A673 (cell line): ENCODE measurements around the gene POFUT1. TPM values are rescaled to one million over a fixed set of nuclear protein-coding genes. Genes with fewer than 3 reads are reported as not detected.

ENCODE experiments used
- BruUV-seq: library from RNA; stranded (reverse); fragments of 400-500 nt; replicated peaks from 2 replicates; lab custom pipeline; 2021; lab: Mats Ljungman, UMichigan
- CTCF ChIA-PET: fragments of 300-600 bp; sonication (Branson Sonifier 250); formaldehyde crosslinking; loops from one replicate; lab custom pipeline; 2022; ENCODE audit warnings: antibody characterized with exemption; lab: Charles Lee
- POLR2A ChIA-PET: fragments of 300-600 bp; sonication (Branson Sonifier 250); formaldehyde crosslinking; loops from one replicate; lab custom pipeline; 2022; ENCODE audit warnings: antibody characterized with exemption; ENCODE audit not compliant: low non-redundant PET; lab: Charles Lee
- DNase-seq: peaks from one replicate; pipeline ENCODE4 v3.0.0-alpha.2; 2015; ENCODE audit warnings: low spot score
- H3K27ac ChIP-seq: fragments of 200-600 bp; sonication (generic); 2 replicates; pipeline ENCODE4 v1.5.1; 2016; ENCODE audit warnings: mixed run types, low read depth, mild to moderate bottlenecking, mixed read lengths, antibody characterized with exemption, low read length; ENCODE audit not compliant: poor library complexity, severe bottlenecking
- H3K27me3 ChIP-seq: fragments of 200-600 bp; sonication (generic); replicated peaks from 2 replicates; pipeline ENCODE4 v1.6.1; 2017; ENCODE audit warnings: mixed run types, low read depth, mild to moderate bottlenecking, mixed read lengths, antibody characterized with exemption, low read length; ENCODE audit not compliant: insufficient read depth, poor library complexity
- H3K36me3 ChIP-seq: fragments of 200-600 bp; sonication (generic); 2 replicates; pipeline ENCODE4 v1.6.1; 2016; ENCODE audit warnings: mixed run types, mild to moderate bottlenecking, mixed read lengths, antibody characterized with exemption, low read length; ENCODE audit not compliant: insufficient read depth, poor library complexity, severe bottlenecking
- H3K4me1 ChIP-seq: fragments of 200-600 bp; sonication (generic); 2 replicates; pipeline ENCODE4 v1.6.1; 2017; ENCODE audit warnings: mixed run types, mild to moderate bottlenecking, mixed read lengths, antibody characterized with exemption, low read length; ENCODE audit not compliant: insufficient read depth, poor library complexity, severe bottlenecking
- H3K4me3 ChIP-seq: fragments of 200-600 bp; sonication (generic); 2 replicates; pipeline ENCODE4 v1.5.1; 2016; ENCODE audit warnings: low read depth, mixed run types, mild to moderate bottlenecking, mixed read lengths, low read length; ENCODE audit not compliant: poor library complexity, severe bottlenecking
- H3K9me3 ChIP-seq: fragments of 200-600 bp; sonication (generic); 2 replicates; pipeline ENCODE4 v1.6.1; 2016; ENCODE audit warnings: mixed run types, low read depth, mild to moderate bottlenecking, mixed read lengths, antibody characterized with exemption, low read length; ENCODE audit not compliant: poor library complexity, severe bottlenecking
- CTCF ChIP-seq: fragments of 300-800, 200-600 bp; sonication (generic); conservative IDR thresholded peaks from 2 replicates; pipeline ENCODE4 v1.5.1; 2017; ENCODE audit warnings: low read depth, mild to moderate bottlenecking, antibody characterized with exemption, low read length, moderate library complexity, mixed read lengths
- EZH2 ChIP-seq: fragments of 200-600 bp; sonication (generic); IDR thresholded peaks from 2 replicates; pipeline ENCODE4 v1.6.1; 2017; ENCODE audit warnings: borderline replicate concordance, low read depth, mild to moderate bottlenecking, mixed read lengths, antibody characterized with exemption, low read length; ENCODE audit not compliant: poor library complexity, severe bottlenecking
- intact Hi-C: fragments of 100-400 bp; cut with micrococcal nuclease; formaldehyde crosslinking; loops from one replicate; pipeline ENCODE4 v1.10.0; 2022; ENCODE audit not compliant: unreplicated experiment
- total RNA-seq: library from RNA; stranded (reverse); gene quantifications from 2 replicates; pipeline ENCODE4 v1.2.3, GENCODE V29; 2021

POFUT1 gene
- total RNA-seq, 1 experiment from 2014 or later = 55.9 TPM

- H3K9me3 ChIP-seq = no peaks in the 10 kb centered on the region
- TF ChIP-seq CTCF (no peak), EZH2 (no peak)
- no peaks in the 10 kb centered on the region for H3K4me1 ChIP-seq
- H3K27ac ChIP-seq = no peak overlapping the region
- ChIA-PET CTCF (no interaction called here), POLR2A (no interaction called here)
- DNase-seq = no peak
- intact Hi-C loops = no loop called here
- no peaks in the 10 kb centered on the region for H3K36me3 ChIP-seq
- no peaks in the 10 kb centered on the region for H3K27me3 ChIP-seq
- no peak overlapping the region for H3K4me3 ChIP-seq
- no TSS peak for BruUV-seq
These were observed 54.0 kb downstream of the POFUT1 start for GRCh38 chr20:32261644-32262043.

- H3K27ac ChIP-seq = no peak overlapping the region
- no peak overlapping the region for H3K4me3 ChIP-seq
- intact Hi-C loops = no loop called here
- H3K36me3 ChIP-seq = no peaks in the 10 kb centered on the region
- BruUV-seq = no TSS peak
- ChIA-PET CTCF (no interaction called here), POLR2A (no interaction called here)
- TF ChIP-seq CTCF = no peak
- TF ChIP-seq EZH2 = no peak
- no peaks in the 10 kb centered on the region for H3K27me3 ChIP-seq
- no peak for DNase-seq
- no peaks in the 10 kb centered on the region for H3K4me1 ChIP-seq
- no peaks in the 10 kb centered on the region for H3K9me3 ChIP-seq
These were observed 55.8 kb downstream of the POFUT1 start for GRCh38 chr20:32263398-32263954.

- Histone ChIP-seq H3K27ac (no peak overlapping the region), H3K4me3 (no peak overlapping the region), H3K4me1 (no peaks in the 10 kb centered on the region), H3K36me3 (no peaks in the 10 kb centered on the region), H3K27me3 (no peaks in the 10 kb centered on the region), H3K9me3 (no peaks in the 10 kb centered on the region)
- intact Hi-C loops = no loop called here
- ChIA-PET CTCF (no interaction called here), POLR2A (no interaction called here)
- DNase-seq = no peak
- TF ChIP-seq CTCF = no peak
- TF ChIP-seq EZH2 = no peak
- no TSS peak for BruUV-seq
These were observed 63.9 kb downstream of the POFUT1 start for GRCh38 chr20:32271620-32272019.
